ENCODE measurements around the gene LRRC4B. TPM values are rescaled to one million over a fixed set of nuclear protein-coding genes. Genes with fewer than 3 reads are reported as not detected.

LRRC4B gene
- total and polyA plus RNA-seq, 2 experiments from 2014 or later, result 2.1 to 6.0 TPM

DNA sequence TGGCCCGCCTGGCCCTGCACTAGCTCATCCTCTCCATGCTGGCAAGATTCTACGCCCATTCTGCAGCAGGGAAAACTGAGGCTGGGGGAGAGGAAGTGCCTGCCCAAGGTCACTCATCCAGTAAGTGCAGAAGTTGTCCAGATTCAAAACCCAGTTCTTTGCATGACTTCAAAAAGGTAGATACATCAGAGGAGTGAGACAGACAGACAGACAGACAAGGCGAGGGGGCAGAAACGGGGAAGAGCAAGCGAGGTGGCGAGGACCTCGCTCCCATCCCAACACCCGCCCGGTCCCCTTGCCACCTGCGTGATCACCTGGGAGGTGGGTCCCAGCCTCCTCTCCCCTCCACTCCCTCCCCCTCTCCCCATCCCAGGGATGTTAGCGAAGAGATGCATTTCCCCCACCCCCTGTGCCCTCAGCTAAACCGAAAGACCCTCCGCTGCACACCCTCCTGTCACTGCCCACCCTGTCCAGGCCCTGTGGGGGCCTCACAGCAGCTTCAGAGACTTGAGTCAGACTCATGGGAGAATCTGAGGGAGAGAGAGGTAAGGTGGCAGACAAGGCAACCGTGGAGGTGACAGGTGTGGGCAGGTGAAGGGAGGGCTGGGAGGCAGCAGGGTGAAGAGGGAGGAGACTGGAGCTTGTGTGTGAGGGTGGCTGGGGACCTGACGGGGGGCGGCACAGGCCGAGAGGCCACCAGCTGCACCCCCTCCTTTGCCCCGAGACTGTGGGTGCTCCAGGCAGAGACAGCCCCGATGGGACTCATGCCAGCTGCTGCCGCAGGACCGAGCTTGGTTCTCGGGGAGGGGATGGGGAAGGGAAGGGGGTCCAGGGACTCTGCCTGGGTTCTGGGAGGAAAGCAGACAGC, 18.9 kb downstream of the LRRC4B start:
- no peak overlapping the region for H3K4me3 ChIP-seq
- H3K36me3 ChIP-seq (replicated peaks; ENCODE audit: insufficient read depth, low read depth), result no peaks in the 10 kb centered on the region
- peaks cover 29% of the 10 kb centered on the region for H3K27me3 ChIP-seq
- TF ChIP-seq EZH2 (IDR thresholded peaks at IDR 0.05; ENCODE audit: borderline replicate concordance) (no peak), EZH2phosphoT487 (IDR thresholded peaks at IDR 0.05; ENCODE audit: low read depth, severe bottlenecking, unreplicated experiment) (no peak)
- TF ChIP-seq, protein P1, sequence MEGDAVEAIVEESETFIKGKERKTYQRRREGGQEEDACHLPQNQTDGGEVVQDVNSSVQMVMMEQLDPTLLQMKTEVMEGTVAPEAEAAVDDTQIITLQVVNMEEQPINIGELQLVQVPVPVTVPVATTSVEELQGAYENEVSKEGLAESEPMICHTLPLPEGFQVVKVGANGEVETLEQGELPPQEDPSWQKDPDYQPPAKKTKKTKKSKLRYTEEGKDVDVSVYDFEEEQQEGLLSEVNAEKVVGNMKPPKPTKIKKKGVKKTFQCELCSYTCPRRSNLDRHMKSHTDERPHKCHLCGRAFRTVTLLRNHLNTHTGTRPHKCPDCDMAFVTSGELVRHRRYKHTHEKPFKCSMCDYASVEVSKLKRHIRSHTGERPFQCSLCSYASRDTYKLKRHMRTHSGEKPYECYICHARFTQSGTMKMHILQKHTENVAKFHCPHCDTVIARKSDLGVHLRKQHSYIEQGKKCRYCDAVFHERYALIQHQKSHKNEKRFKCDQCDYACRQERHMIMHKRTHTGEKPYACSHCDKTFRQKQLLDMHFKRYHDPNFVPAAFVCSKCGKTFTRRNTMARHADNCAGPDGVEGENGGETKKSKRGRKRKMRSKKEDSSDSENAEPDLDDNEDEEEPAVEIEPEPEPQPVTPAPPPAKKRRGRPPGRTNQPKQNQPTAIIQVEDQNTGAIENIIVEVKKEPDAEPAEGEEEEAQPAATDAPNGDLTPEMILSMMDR (IDR thresholded peaks at IDR 0.05; ENCODE audit: poor library complexity), result no peak
- H3K4me2 ChIP-seq, result no peak overlapping the region
- no peak overlapping the region for H3K27ac ChIP-seq
- WGBS (ENCODE audit: low lambda C conversion rate, missing lambda C conversion rate), result 84% methylated on average over 11 of the region's 22 CpGs
- H3K4me1 ChIP-seq (ENCODE audit: insufficient read depth), result no peaks in the 10 kb centered on the region
- no peaks in the 10 kb centered on the region for H4K20me1 ChIP-seq (ENCODE audit: insufficient read depth, poor library complexity, severe bottlenecking)
- no peaks in the 10 kb centered on the region for H3K9me2 ChIP-seq (replicated peaks; ENCODE audit: insufficient read depth)
- no peak overlapping the region for H2AFZ ChIP-seq
- H3K9me3 ChIP-seq (ENCODE audit: low read depth), result no peaks in the 10 kb centered on the region
- DNase-seq (ENCODE audit: low spot score), result no peak
- H3K79me2 ChIP-seq, result no peaks in the 10 kb centered on the region

DNA sequence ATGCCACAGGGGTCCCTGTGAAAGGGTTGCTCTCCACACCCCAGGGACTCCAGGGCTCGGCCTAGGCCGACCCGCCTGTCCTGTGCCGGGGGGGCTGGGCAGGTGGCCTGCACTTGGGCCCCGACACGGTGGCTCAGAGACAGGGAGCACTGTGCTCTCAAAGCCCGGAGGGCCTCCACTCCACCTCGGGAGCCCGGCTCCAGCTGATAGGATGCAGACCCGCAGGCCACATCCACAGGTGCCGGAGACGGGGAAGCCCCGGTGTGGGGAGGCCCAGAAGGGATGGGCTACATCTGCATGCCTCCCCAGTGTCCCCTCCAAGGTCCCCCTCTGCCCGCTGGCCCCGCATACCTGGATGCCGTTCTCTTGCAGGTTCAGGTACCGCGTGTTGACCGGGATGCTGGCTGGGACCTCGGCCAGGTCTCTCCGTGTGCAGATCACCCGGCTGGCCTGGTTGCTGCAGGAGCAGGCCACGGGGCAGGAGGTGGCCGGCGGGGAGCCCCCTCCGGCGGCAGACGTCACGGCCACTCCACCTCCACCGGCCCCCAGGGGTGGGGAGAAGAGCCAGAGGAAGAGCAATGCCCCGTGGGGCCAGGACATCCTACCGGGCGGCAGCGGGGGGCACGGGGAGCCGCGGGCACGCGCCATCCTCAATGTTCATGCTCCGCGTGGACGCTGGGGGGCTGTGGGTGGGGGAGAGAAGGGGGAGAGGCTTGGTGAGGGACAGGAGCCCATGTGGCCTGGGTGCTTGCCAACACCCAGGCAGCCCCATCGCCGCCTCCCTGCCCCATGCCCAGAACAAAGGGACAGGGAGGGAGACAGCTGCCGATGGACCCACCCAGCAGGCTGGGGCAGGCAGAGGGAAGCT, 19.8 kb downstream of the LRRC4B start:
- H2AFZ ChIP-seq, result no peak overlapping the region
- 89% methylated on average over 29 of the region's 45 CpGs for WGBS (ENCODE audit: low lambda C conversion rate, missing lambda C conversion rate)
- no peak overlapping the region for H3K4me2 ChIP-seq
- DNase-seq (ENCODE audit: low spot score), result no peak
- TF ChIP-seq, protein P1 (IDR thresholded peaks at IDR 0.05; ENCODE audit: poor library complexity), result no peak
- TF ChIP-seq EZH2 (IDR thresholded peaks at IDR 0.05; ENCODE audit: borderline replicate concordance) (no peak), EZH2phosphoT487 (IDR thresholded peaks at IDR 0.05; ENCODE audit: low read depth, severe bottlenecking, unreplicated experiment) (no peak)
- H3K27me3 ChIP-seq, result peaks cover 28% of the 10 kb centered on the region
- no peaks in the 10 kb centered on the region for H3K9me3 ChIP-seq (ENCODE audit: low read depth)
- no peaks in the 10 kb centered on the region for H3K4me1 ChIP-seq (ENCODE audit: insufficient read depth)
- no peaks in the 10 kb centered on the region for H4K20me1 ChIP-seq (ENCODE audit: insufficient read depth, poor library complexity, severe bottlenecking)
- no peaks in the 10 kb centered on the region for H3K36me3 ChIP-seq (replicated peaks; ENCODE audit: insufficient read depth, low read depth)
- no peak overlapping the region for H3K4me3 ChIP-seq
- no peak overlapping the region for H3K27ac ChIP-seq
- no peaks in the 10 kb centered on the region for H3K79me2 ChIP-seq
- no peaks in the 10 kb centered on the region for H3K9me2 ChIP-seq (replicated peaks; ENCODE audit: insufficient read depth)

- H3K27ac ChIP-seq, result no peak overlapping the region
- peaks cover 20% of the 10 kb centered on the region for H3K27me3 ChIP-seq
- TF ChIP-seq EZH2 (IDR thresholded peaks at IDR 0.05; ENCODE audit: borderline replicate concordance) (no peak), EZH2phosphoT487 (IDR thresholded peaks at IDR 0.05; ENCODE audit: low read depth, severe bottlenecking, unreplicated experiment) (no peak)
- TF ChIP-seq, protein P1 (IDR thresholded peaks at IDR 0.05; ENCODE audit: poor library complexity), result no peak
- no peaks in the 10 kb centered on the region for H3K79me2 ChIP-seq
- H2AFZ ChIP-seq, result no peak overlapping the region
- no peak overlapping the region for H3K4me3 ChIP-seq
- no peaks in the 10 kb centered on the region for H3K36me3 ChIP-seq (replicated peaks; ENCODE audit: insufficient read depth, low read depth)
- WGBS (ENCODE audit: low lambda C conversion rate, missing lambda C conversion rate), result 73% methylated on average over 18 of the region's 18 CpGs
- no peaks in the 10 kb centered on the region for H3K9me2 ChIP-seq (replicated peaks; ENCODE audit: insufficient read depth)
- no peaks in the 10 kb centered on the region for H3K4me1 ChIP-seq (ENCODE audit: insufficient read depth)
- no peaks in the 10 kb centered on the region for H4K20me1 ChIP-seq (ENCODE audit: insufficient read depth, poor library complexity, severe bottlenecking)
- no peak overlapping the region for H3K4me2 ChIP-seq
- H3K9me3 ChIP-seq (ENCODE audit: low read depth), result no peaks in the 10 kb centered on the region
- no peak for DNase-seq (ENCODE audit: low spot score)
Observed at GRCh38 chr19:50547385-50548190, 20.6 kb downstream of the LRRC4B start.

Data from hepatocyte (in vitro differentiated cells).